ENCODE data around the gene INSC. TPM values are rescaled to one million over a fixed set of nuclear protein-coding genes. Genes with fewer than 3 reads are reported as not detected.

The INSC gene
- total RNA-seq, 4 donors from 2014 or later, result 1.3 to 11.4 (median 2.6) TPM

GRCh38 chr11:15229069-15229468 lies 114.3 kb downstream of the INSC start:
- TF ChIP-seq POLR2AphosphoS5 (IDR thresholded peaks at IDR 0.05), result no peak
- no peak for TF ChIP-seq EP300 (IDR thresholded peaks at IDR 0.05)
- TF ChIP-seq, protein P1, sequence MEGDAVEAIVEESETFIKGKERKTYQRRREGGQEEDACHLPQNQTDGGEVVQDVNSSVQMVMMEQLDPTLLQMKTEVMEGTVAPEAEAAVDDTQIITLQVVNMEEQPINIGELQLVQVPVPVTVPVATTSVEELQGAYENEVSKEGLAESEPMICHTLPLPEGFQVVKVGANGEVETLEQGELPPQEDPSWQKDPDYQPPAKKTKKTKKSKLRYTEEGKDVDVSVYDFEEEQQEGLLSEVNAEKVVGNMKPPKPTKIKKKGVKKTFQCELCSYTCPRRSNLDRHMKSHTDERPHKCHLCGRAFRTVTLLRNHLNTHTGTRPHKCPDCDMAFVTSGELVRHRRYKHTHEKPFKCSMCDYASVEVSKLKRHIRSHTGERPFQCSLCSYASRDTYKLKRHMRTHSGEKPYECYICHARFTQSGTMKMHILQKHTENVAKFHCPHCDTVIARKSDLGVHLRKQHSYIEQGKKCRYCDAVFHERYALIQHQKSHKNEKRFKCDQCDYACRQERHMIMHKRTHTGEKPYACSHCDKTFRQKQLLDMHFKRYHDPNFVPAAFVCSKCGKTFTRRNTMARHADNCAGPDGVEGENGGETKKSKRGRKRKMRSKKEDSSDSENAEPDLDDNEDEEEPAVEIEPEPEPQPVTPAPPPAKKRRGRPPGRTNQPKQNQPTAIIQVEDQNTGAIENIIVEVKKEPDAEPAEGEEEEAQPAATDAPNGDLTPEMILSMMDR (IDR thresholded peaks at IDR 0.05), result no peak
- no peak for TF ChIP-seq POLR2A (IDR thresholded peaks at IDR 0.05)
- Histone ChIP-seq H3K4me3 (no peak overlapping the region), H3K36me3 (no peaks in the 10 kb centered on the region), H3K9me3 (no peaks in the 10 kb centered on the region), H3K27ac (no peak overlapping the region), H3K4me1 (no peaks in the 10 kb centered on the region), H3K27me3 (no peaks in the 10 kb centered on the region)
- WGBS, 2 donors (ENCODE audit: low coverage in 1 of 2), result 0% methylated on average over 1 to 2 of the region's 2 CpGs
- no peak for ATAC-seq

- no peak for ATAC-seq
Observed at GRCh38 chr11:15232496-15232895, 117.8 kb downstream of the INSC start.

DNA sequence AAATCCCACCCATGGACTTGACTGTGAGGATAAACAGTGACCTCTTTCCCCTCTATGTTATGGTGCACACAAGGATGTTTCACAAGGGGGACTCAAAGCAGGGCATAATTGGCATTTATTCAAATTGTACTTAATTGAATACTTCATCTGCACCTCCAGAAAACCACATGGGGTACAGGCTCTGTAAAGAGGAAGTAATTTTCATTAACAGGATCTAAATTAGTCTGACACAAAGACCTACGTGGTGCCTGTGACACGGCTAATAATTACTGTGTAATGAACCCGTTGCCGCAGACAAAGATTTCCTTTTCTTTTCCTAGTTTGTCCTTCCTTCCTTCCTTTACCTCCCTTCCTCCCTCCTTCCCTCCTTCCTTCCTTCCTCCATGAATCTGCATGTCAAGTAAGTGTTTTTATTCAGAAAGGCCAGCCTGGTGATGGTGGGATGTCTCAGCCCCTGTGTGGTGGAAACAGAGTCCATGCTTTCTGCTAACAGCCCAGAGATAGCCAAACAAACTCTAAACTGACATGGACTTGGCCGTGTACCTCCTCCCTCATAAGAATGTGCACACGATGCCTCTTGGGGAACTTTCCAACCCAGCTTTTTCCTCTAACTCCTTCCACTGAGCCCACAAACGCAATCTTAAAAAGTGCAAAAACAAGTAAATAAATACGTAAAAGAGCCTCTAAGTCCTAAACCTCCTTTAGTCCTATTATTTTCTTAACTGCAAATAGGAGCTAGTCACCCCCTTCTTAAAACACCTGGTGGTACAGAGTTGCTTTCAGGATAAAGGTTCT lies 118.8 kb downstream of the INSC start:
- no peaks in the 10 kb centered on the region for H3K4me1 ChIP-seq
- H3K9me3 ChIP-seq, result no peaks in the 10 kb centered on the region
- no peak for ATAC-seq
- TF ChIP-seq, protein P1 (IDR thresholded peaks at IDR 0.05), result no peak
- TF ChIP-seq POLR2A (IDR thresholded peaks at IDR 0.05), result no peak
- TF ChIP-seq POLR2AphosphoS5 (IDR thresholded peaks at IDR 0.05), result no peak
- no peak for TF ChIP-seq EP300 (IDR thresholded peaks at IDR 0.05)
- 48 to 57% methylated on average over 8 of the region's 8 CpGs for WGBS, 2 donors (ENCODE audit: low coverage in 1 of 2)
- no peak overlapping the region for H3K4me3 ChIP-seq
- no peak overlapping the region for H3K27ac ChIP-seq
- H3K36me3 ChIP-seq, result no peaks in the 10 kb centered on the region
- H3K27me3 ChIP-seq, result no peaks in the 10 kb centered on the region

More at GRCh38 chr11:15232496-15232895, 117.8 kb downstream of the INSC start:
- Histone ChIP-seq H3K9me3 (no peaks in the 10 kb centered on the region), H3K4me3 (no peak overlapping the region), H3K27me3 (no peaks in the 10 kb centered on the region), H3K4me1 (no peaks in the 10 kb centered on the region), H3K36me3 (no peaks in the 10 kb centered on the region), H3K27ac (no peak overlapping the region)
- 81 to 85% methylated on average over 4 of the region's 4 CpGs for WGBS, 2 donors (ENCODE audit: low coverage in 1 of 2)
- TF ChIP-seq POLR2AphosphoS5 (IDR thresholded peaks at IDR 0.05) (no peak), POLR2A (IDR thresholded peaks at IDR 0.05) (no peak), EP300 (IDR thresholded peaks at IDR 0.05) (no peak)
- TF ChIP-seq, protein P1 (IDR thresholded peaks at IDR 0.05), result no peak

GRCh38 chr11:15234796-15235195 lies 120.1 kb downstream of the INSC start:
- Histone ChIP-seq H3K27me3 (no peaks in the 10 kb centered on the region), H3K4me3 (no peak overlapping the region), H3K36me3 (no peaks in the 10 kb centered on the region), H3K4me1 (no peaks in the 10 kb centered on the region), H3K27ac (no peak overlapping the region), H3K9me3 (no peaks in the 10 kb centered on the region)
- no peak for ATAC-seq
- TF ChIP-seq POLR2A (IDR thresholded peaks at IDR 0.05) (no peak), POLR2AphosphoS5 (IDR thresholded peaks at IDR 0.05) (no peak), EP300 (IDR thresholded peaks at IDR 0.05) (no peak)
- TF ChIP-seq, protein P1 (IDR thresholded peaks at IDR 0.05), result no peak
- 100% methylated on average over 1 of the region's 3 CpGs; no CpG with 5 or more reads in 1 of the 2 donors for WGBS, 2 donors (ENCODE audit: low coverage in 1 of 2)

DNA sequence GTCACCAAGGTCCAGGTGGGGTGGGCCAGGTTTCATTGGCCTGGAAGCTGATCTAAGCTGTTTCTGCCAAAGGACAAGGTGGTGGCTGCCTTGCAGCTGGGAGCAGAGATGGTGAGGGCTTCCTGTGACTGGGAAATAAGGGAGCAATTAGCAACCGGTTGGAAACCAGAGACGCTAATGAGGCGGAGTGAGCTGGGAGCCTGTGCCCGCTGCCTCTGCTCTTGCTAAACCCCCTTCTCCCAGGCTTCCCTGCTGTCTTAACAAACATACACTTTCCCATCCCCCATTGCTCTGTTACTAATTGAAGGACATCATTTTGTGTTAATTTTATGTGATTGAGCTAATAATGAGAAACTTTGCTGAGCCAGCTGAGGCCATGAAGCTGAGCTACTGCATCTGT lies 121.8 kb downstream of the INSC start:
- ATAC-seq, result no peak
- WGBS, 2 donors (ENCODE audit: low coverage in 1 of 2), result 54 to 87% methylated on average over 3 of the region's 4 CpGs
- no peak for TF ChIP-seq POLR2A (IDR thresholded peaks at IDR 0.05)
- no peak for TF ChIP-seq EP300 (IDR thresholded peaks at IDR 0.05)
- no peak for TF ChIP-seq POLR2AphosphoS5 (IDR thresholded peaks at IDR 0.05)
- TF ChIP-seq, protein P1 (IDR thresholded peaks at IDR 0.05), result no peak

More for the DNA sequence above, 121.8 kb downstream of the INSC start:
- no peak overlapping the region for H3K4me3 ChIP-seq
- no peaks in the 10 kb centered on the region for H3K9me3 ChIP-seq
- no peaks in the 10 kb centered on the region for H3K27me3 ChIP-seq
- no peaks in the 10 kb centered on the region for H3K4me1 ChIP-seq
- H3K36me3 ChIP-seq, result no peaks in the 10 kb centered on the region
- no peak overlapping the region for H3K27ac ChIP-seq

Data from gastroesophageal sphincter (tissue), 4 donors.